ENCODE data around the gene SEC24B.

GRCh38 chr4:109465069-109465468, 31.5 kb downstream of the SEC24B start:
- TF ChIP-seq, protein P1, sequence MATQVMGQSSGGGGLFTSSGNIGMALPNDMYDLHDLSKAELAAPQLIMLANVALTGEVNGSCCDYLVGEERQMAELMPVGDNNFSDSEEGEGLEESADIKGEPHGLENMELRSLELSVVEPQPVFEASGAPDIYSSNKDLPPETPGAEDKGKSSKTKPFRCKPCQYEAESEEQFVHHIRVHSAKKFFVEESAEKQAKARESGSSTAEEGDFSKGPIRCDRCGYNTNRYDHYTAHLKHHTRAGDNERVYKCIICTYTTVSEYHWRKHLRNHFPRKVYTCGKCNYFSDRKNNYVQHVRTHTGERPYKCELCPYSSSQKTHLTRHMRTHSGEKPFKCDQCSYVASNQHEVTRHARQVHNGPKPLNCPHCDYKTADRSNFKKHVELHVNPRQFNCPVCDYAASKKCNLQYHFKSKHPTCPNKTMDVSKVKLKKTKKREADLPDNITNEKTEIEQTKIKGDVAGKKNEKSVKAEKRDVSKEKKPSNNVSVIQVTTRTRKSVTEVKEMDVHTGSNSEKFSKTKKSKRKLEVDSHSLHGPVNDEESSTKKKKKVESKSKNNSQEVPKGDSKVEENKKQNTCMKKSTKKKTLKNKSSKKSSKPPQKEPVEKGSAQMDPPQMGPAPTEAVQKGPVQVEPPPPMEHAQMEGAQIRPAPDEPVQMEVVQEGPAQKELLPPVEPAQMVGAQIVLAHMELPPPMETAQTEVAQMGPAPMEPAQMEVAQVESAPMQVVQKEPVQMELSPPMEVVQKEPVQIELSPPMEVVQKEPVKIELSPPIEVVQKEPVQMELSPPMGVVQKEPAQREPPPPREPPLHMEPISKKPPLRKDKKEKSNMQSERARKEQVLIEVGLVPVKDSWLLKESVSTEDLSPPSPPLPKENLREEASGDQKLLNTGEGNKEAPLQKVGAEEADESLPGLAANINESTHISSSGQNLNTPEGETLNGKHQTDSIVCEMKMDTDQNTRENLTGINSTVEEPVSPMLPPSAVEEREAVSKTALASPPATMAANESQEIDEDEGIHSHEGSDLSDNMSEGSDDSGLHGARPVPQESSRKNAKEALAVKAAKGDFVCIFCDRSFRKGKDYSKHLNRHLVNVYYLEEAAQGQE (IDR thresholded peaks at IDR 0.05; ENCODE audit: borderline replicate concordance): no peak
- TF ChIP-seq TAF1 (IDR thresholded peaks at IDR 0.05; ENCODE audit: low read depth): no peak
- no peak for TF ChIP-seq POLR2AphosphoS5 (IDR thresholded peaks at IDR 0.05)
- TF ChIP-seq, protein P2, sequence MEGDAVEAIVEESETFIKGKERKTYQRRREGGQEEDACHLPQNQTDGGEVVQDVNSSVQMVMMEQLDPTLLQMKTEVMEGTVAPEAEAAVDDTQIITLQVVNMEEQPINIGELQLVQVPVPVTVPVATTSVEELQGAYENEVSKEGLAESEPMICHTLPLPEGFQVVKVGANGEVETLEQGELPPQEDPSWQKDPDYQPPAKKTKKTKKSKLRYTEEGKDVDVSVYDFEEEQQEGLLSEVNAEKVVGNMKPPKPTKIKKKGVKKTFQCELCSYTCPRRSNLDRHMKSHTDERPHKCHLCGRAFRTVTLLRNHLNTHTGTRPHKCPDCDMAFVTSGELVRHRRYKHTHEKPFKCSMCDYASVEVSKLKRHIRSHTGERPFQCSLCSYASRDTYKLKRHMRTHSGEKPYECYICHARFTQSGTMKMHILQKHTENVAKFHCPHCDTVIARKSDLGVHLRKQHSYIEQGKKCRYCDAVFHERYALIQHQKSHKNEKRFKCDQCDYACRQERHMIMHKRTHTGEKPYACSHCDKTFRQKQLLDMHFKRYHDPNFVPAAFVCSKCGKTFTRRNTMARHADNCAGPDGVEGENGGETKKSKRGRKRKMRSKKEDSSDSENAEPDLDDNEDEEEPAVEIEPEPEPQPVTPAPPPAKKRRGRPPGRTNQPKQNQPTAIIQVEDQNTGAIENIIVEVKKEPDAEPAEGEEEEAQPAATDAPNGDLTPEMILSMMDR (IDR thresholded peaks at IDR 0.05; ENCODE audit: poor library complexity, severe bottlenecking): no peak
- no peak for TF ChIP-seq EZH2 (IDR thresholded peaks at IDR 0.05; ENCODE audit: borderline replicate concordance, insufficient read depth, low read length, poor library complexity, severe bottlenecking)
- TF ChIP-seq EP300 (conservative IDR thresholded peaks at IDR 0.05; ENCODE audit: poor library complexity, severe bottlenecking): no peak
- TF ChIP-seq RAD21 (conservative IDR thresholded peaks at IDR 0.05): no peak
- TF ChIP-seq SMC3 (conservative IDR thresholded peaks at IDR 0.05; ENCODE audit: poor library complexity): no peak
